Stomach (tissue), 4 donors: ENCODE measurements around the gene ZSCAN29.

Experiments
- EP300 ChIP-seq: sonication (generic); formaldehyde crosslinking; IDR thresholded peaks from one replicate; pipeline ENCODE4 v1.6.1; 2017; ENCODE audit warnings: antibody characterized with exemption
- POLR2A ChIP-seq, 4 donors: fragments of 450-650 bp; IDR thresholded peaks; one replicate each; pipeline ENCODE4 v1.6.1; 2016; ENCODE audit warnings: antibody characterized with exemption in 4 of 4, control low read depth in 2 of 4, mild to moderate bottlenecking in 1 of 4, moderate library complexity in 1 of 4
- POLR2AphosphoS5 ChIP-seq, 3 donors: sonication (generic); formaldehyde crosslinking; IDR thresholded peaks; one replicate each; pipeline ENCODE4 v1.6.1; 2016; ENCODE audit warnings: antibody characterized with exemption in 3 of 3
- TF ChIP-seq, protein P1 (sequence below), 7 experiments: fragments of 450-650 bp in 4 of 7; fragments of 200-600 bp in 3 of 7; sonication (generic) in 3 of 7; IDR thresholded peaks; one replicate each; pipeline ENCODE4 v1.5.1; 2016 to 2019; ENCODE audit warnings: antibody characterized with exemption in 7 of 7, control low read depth in 2 of 7, mild to moderate bottlenecking in 1 of 7

DNA sequence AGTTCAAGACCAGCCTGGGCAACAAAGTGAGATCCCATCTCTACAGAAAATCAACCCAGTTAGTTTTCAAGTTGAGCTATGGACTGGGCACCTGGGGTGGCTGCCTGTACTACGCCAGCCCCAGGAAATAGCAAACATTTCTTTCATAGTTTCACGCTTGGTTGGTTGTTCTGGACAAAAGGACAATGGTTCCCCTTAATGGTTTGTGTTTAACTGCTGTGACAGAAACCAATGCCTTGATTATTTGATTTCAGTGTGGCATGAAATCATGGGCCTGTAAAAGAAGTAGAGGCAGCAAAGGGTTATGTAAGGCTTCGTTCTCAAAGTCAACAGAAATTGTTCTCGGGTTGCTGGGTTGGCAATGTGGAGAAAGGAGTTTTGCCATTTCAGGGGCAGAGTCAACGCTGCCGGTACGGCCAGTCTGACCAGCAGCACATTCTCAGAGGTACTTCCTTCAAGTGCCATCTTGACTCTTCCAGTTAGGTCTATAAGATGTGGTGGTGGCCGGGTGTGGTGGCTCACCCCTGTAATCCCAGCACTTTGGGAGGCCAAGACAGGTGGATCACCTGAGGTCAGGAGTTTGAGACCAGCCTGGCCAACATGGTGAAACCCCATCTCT is 53.2 kb downstream of the ZSCAN29 start:
- TF ChIP-seq POLR2AphosphoS5 (IDR thresholded peaks at IDR 0.05) (no peak), POLR2A (IDR thresholded peaks at IDR 0.05) (no peak), EP300 (no peak)
- TF ChIP-seq, protein P1, sequence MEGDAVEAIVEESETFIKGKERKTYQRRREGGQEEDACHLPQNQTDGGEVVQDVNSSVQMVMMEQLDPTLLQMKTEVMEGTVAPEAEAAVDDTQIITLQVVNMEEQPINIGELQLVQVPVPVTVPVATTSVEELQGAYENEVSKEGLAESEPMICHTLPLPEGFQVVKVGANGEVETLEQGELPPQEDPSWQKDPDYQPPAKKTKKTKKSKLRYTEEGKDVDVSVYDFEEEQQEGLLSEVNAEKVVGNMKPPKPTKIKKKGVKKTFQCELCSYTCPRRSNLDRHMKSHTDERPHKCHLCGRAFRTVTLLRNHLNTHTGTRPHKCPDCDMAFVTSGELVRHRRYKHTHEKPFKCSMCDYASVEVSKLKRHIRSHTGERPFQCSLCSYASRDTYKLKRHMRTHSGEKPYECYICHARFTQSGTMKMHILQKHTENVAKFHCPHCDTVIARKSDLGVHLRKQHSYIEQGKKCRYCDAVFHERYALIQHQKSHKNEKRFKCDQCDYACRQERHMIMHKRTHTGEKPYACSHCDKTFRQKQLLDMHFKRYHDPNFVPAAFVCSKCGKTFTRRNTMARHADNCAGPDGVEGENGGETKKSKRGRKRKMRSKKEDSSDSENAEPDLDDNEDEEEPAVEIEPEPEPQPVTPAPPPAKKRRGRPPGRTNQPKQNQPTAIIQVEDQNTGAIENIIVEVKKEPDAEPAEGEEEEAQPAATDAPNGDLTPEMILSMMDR (IDR thresholded peaks at IDR 0.05): no peak
